Measurements from ENCODE around the gene ECT2.
A peak's percentile ranks its signal among the peaks of the same experiment; 100 is the strongest.

The ECT2 gene

DNA sequence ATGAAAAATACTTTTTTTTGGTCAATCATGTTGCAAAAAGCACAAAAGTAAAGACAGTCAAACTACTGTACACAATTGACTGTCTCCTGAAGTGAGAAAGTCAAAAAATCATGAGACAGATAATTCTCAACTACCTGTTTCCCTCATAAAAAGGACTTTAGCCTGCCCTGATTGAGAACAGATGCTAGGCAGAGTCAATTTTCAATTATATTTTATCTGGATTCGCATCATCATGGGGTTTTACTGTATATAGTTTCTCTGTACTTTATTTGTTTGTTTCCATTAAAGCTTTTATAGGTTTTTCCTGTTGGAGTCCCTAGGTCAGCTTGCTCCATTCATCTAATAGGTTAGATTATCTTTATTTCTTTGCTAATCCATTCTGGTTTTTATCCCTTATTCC lies 53.8 kb downstream of the ECT2 start:
- TF ChIP-seq, protein P1, sequence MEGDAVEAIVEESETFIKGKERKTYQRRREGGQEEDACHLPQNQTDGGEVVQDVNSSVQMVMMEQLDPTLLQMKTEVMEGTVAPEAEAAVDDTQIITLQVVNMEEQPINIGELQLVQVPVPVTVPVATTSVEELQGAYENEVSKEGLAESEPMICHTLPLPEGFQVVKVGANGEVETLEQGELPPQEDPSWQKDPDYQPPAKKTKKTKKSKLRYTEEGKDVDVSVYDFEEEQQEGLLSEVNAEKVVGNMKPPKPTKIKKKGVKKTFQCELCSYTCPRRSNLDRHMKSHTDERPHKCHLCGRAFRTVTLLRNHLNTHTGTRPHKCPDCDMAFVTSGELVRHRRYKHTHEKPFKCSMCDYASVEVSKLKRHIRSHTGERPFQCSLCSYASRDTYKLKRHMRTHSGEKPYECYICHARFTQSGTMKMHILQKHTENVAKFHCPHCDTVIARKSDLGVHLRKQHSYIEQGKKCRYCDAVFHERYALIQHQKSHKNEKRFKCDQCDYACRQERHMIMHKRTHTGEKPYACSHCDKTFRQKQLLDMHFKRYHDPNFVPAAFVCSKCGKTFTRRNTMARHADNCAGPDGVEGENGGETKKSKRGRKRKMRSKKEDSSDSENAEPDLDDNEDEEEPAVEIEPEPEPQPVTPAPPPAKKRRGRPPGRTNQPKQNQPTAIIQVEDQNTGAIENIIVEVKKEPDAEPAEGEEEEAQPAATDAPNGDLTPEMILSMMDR (IDR thresholded peaks at IDR 0.05; ENCODE audit: extremely low read depth, insufficient read depth, missing control alignments) = no peak
- DNase-seq (ENCODE audit: low spot score) = no peak
- in situ Hi-C loops (cut with MboI; ENCODE audit: low pct_unique_long_range_greater_than_20kb, low sequenced_read_pairs, unreplicated experiment) = no loop called here

DNA sequence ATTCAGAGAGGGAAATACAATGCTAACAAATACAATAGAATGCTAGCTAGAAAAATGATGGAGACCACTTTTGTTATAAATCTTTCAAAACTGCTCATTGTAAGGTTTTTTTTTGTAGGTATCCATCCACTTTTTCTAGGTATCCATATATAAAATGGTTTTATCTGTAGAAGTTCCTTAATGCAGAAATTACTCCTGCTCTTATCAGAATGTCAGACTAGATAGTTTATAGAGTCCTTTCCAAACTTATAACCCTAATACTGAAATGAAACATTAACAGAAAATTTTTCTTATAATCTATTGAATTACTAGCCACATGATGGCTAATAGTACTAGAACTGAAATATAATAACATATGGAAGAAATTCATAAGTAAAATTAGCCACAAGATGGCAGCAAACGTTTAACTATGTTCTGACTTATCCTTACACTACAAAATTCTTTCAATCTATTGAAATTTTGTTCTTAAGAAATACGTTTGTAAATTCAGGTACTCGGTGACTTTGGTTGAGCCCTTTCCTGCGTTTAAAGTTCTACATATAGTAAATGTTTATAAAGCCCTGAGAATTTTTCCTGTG lies 58.5 kb downstream of the ECT2 start:
- TF ChIP-seq, protein P1 (IDR thresholded peaks at IDR 0.05; ENCODE audit: extremely low read depth, insufficient read depth, missing control alignments) = peak; percentile 23
- no peak for DNase-seq (ENCODE audit: low spot score)
- in situ Hi-C loops (cut with MboI; ENCODE audit: low pct_unique_long_range_greater_than_20kb, low sequenced_read_pairs, unreplicated experiment) = no loop called here

DNA sequence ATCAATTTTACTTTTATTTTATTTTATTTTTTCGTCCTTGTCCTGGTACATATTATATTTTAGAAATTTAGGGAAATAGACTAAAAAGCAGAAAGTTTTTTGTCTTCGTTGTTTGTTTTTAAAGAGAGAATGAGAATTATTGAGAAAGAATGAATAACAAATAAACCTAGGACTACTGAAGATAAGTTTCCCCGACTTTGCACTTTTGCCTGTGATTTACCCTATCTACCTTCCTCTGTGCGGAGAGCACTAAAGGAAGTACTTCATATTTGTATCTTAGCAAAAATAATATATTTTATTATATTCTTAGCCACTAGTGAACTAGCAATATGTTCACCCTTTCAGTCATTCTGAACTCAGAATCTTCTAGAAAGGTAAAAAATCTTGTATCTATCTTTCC lies 60.6 kb downstream of the ECT2 start:
- TF ChIP-seq, protein P1 (IDR thresholded peaks at IDR 0.05; ENCODE audit: extremely low read depth, insufficient read depth, missing control alignments) = no peak
- in situ Hi-C loops (cut with MboI; ENCODE audit: low pct_unique_long_range_greater_than_20kb, low sequenced_read_pairs, unreplicated experiment) = no loop called here

DNA sequence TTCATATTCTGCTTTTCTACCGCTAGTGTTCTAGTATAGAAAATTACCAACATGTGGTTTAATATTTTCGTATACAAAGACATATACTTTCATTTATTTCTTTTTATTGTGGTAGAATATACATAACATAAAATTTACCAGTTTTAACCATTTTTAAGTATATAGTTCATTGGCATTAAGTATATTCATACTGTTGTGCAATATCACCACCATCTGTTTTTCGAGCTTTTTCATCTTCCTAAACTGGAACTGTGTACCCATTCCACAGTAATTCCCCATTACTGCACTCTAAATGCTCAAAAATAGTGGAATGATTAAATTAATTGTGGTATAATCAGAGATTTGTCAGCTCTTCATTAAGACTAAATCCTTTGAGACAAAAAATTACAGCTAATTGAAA lies 62.9 kb downstream of the ECT2 start:
- no peak for DNase-seq (ENCODE audit: low spot score)

More for the DNA sequence above, 60.6 kb downstream of the ECT2 start:
- no peak for DNase-seq (ENCODE audit: low spot score)

DNA sequence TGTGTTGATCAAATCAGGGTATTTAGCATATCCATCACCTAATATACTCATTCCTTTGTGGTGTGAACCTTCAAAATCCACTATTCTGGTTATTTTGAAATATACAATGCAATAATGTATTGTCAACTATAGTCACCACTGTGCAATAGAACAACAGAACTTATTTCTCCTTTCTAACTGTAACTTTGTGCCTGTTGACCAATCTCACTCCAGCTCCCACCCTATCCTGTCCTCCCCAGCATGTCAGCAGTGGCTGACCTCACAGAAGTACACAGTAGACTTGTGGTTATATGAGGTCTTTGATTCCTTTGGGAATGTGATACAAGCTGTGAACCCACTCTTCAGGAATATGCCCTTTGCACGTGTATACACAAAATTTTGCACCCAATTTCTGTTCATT lies 64.2 kb downstream of the ECT2 start:
- TF ChIP-seq, protein P1 (IDR thresholded peaks at IDR 0.05; ENCODE audit: extremely low read depth, insufficient read depth, missing control alignments) = no peak
- in situ Hi-C loops (cut with MboI; ENCODE audit: low pct_unique_long_range_greater_than_20kb, low sequenced_read_pairs, unreplicated experiment) = no loop called here
- DNase-seq (ENCODE audit: low spot score) = no peak

More for the DNA sequence above, 62.9 kb downstream of the ECT2 start:
- in situ Hi-C loops (cut with MboI; ENCODE audit: low pct_unique_long_range_greater_than_20kb, low sequenced_read_pairs, unreplicated experiment) = no loop called here
- TF ChIP-seq, protein P1 (IDR thresholded peaks at IDR 0.05; ENCODE audit: extremely low read depth, insufficient read depth, missing control alignments) = no peak

DNA sequence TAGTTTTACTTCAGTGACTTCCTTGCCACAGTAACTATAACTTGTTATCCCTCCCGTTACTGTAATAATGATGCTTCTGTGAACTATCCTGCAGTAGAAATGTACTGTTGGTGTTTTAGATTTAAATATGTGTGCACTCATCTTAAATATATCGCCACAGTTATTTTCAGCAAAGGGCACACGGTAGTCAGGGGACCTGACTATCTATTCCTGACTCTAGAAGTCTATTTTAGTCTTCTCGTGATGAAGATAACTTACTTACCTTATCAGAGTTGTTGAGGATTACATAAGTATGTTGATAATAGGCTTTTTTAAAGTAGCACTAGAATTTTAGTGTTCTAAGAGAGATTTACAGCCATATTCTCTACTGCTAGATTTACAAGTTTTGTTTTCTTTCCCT lies 65.3 kb downstream of the ECT2 start:
- TF ChIP-seq, protein P1 (IDR thresholded peaks at IDR 0.05; ENCODE audit: extremely low read depth, insufficient read depth, missing control alignments) = no peak
- in situ Hi-C loops (cut with MboI; ENCODE audit: low pct_unique_long_range_greater_than_20kb, low sequenced_read_pairs, unreplicated experiment) = no loop called here
- no peak for DNase-seq (ENCODE audit: low spot score)

Data from GM13977 (cell line).